Retina (tissue), 1 donor: ENCODE results near the gene XRCC2.
"Not testable (repeated sequence)": the region's sequence is repeated elsewhere in the genome, so short reads cannot be mapped to it uniquely, and the experiment has no call there.

Source experiments
- DNase-seq: peaks from one replicate; pipeline ENCODE4 v3.0.0-alpha.2; 2016

Gene XRCC2

GRCh38 chr7:152663931-152664330 lies 12.0 kb downstream of the XRCC2 start:
- no peak for DNase-seq

- peak; percentile 30 for DNase-seq
These were observed 12.7 kb downstream of the XRCC2 start for GRCh38 chr7:152663148-152663740.

DNA sequence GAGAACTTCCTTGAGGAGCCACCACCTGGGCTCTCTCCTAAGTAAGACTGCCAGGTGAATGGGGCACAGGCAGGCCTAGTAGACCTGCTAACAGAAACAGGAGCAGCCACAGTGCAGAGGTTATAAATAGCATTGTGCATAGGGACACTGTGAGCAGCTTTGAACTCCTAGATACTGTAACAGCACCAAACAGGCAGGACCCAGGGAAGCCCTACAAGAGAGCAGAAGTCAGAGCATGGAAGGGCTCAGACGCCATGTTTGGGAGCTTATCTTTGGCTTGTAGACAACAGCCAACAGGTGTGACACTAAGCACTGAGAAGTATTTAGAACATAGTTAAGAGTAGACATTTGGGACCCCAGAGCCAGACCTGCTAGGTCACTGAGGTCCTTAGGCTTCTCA lies 14.5 kb downstream of the XRCC2 start:
- DNase-seq = no peak

DNA sequence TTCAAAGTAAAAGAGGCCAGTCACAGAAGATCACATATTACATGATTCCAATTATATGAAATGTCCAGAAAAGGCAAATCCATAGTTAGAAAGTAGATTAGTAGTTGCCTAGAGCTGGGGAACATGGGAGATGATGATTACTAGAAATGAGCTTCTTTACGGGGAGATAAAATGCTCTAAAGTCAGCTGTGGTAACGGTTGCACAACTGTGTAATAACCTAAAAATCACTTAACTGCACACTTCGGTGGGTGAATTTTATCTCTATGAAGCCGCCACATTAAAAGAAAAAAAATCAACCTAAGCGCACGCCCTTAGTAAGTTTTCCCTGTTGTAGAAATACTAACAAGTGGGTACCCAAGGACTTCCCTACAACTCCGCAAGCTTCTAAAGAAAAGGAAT lies 15.9 kb downstream of the XRCC2 start:
- DNase-seq = no peak

DNA sequence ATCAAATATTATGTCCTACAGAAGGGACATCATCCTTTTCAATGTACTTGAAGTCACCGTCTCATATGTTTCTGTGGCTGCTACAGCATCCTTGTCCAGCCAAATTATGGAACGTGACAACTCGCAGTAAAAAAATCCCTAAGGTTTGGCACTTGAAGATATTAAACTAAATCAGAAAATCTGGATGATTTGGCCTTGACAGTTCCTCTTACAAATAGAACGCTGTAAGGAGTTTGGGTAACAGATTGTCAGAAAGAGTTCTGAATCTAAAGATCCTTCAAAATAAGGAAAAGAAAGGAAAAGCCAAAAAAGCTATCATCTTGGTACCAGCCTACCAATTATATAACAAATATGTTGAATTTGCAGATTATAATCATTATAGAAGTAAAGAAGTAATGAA lies 21.0 kb downstream of the XRCC2 start:
- no peak for DNase-seq

DNA sequence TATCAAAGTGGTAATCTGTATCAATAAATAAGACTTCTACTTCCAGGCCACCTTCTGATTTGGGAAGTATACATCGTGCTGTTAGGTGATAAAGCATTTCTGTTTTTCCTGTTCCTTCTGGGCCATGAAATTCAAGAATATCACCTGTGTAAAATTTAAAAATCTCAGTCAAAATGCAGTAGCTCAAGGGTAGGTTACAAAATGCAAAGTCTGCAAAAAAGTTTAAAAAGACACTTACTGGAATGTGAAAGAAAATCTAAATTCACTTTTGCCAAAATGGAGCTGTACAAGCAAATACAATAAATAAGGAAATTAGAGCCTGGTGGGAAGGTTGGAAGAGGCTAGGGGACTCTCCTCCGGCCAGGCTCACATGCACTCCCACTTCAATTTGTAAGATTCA lies 26.7 kb downstream of the XRCC2 start:
- DNase-seq = no peak

DNA sequence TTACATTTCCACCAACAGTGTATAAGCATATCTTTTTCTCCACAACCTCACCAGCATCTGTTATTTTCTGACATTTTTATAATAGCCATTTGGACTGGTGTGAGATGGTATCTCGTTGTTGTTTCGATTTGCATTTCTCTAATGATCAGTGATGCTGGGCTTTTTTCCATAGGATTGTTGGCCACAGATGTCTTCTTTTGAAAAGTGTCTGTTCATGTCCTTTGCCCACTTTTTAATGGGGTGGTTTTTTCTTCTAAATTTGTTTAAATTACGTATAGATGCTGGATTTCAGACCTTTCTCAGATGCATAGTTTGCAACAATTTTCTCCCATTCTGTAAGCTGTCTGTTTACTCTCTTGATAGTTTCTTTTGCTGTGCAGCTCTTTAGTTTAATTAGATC lies 28.9 kb downstream of the XRCC2 start:
- DNase-seq = no peak

- not testable (repeated sequence) for DNase-seq
These were observed 29.4 kb downstream of the XRCC2 start for GRCh38 chr7:152646579-152646978.

DNA sequence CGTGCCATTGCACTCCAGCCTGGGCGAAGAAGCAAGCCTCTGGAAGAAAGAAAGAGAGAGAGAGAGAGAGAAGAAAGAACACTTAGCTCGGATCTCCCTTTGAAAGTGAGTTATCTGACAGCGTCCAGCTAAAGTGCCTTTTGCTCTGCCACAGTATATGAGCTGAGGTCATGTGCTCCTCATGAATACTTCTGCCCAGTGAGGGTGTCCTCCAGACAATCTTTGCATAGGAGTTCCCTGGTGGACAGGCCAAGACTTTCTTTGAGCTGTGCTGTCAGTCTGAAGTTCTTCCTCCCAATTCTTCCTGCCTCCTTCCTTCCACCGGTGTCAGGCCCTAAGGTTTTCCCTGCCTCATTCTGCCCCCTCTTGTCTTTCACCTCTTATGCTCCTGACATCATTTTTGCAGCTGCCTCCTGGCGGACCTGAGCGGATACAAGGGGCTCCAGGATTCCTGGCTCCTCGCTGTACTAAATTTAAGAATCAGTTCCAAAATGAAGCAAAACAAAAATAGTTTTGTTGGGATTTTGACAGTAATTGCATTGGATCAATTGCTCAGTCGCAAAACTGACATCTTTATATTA lies 31.9 kb downstream of the XRCC2 start:
- DNase-seq = no peak

DNA sequence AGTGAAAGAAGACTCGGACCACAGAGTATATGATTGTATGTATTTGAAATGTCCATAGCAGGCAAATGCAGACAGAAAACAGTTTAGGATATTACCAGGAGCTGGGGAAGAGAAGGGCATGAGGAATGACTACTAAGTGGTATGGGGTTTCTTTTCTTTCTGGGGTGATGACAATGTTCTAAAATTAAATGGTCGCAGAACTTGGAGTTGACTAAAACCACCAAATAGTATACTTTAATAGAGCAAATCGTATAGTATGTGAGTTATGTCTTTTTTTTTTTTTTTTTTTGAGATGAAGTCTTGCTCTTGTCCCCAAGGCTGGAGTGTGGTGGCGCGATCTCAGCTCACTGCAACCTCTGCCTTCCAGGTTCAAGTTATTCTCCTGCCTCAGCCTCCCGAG lies 34.6 kb downstream of the XRCC2 start:
- no peak for DNase-seq

DNA sequence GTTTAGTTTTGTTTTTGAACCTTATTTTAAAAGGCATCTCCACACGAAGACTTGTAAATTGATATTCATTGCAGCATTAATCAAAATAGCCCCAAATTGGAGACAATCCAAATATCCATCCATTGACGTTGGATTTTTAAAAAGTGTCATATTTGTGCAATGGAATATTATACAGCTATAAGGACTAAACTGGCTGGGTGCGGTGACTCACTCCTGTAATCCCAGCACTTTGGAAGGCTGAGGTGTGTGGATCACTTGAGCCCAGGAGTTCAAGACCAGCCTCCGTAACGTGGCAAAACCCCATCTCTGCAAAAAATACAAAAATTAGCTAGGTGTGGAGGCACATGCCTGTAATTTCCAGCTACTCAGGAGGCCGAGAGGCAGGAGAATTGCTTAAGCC lies 35.1 kb downstream of the XRCC2 start:
- DNase-seq = no peak

GRCh38 chr7:152637920-152638580 lies 37.9 kb downstream of the XRCC2 start:
- DNase-seq = no peak

- no peak for DNase-seq
These were observed 38.8 kb downstream of the XRCC2 start for GRCh38 chr7:152637161-152637560.

DNA sequence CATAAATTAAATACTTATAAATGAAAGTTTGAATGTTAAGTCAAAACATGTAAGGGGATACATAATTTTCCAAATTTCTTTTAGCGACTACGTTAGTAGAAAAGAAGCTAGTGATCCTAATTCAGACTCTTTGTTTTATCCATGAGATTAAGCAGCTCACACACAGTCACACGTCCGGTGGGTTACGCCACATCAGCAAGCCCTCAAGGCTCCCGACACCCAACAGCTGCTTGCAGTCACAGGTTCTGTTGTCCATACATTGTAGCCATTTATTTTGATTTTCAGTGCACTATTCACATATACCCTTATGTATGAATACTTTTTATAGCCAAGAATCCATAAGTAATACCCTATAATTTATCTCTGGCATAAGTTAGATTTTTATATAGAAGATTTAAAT lies 39.5 kb downstream of the XRCC2 start:
- DNase-seq = no peak

GRCh38 chr7:152633504-152633903 lies 42.4 kb downstream of the XRCC2 start:
- DNase-seq = no peak

DNA sequence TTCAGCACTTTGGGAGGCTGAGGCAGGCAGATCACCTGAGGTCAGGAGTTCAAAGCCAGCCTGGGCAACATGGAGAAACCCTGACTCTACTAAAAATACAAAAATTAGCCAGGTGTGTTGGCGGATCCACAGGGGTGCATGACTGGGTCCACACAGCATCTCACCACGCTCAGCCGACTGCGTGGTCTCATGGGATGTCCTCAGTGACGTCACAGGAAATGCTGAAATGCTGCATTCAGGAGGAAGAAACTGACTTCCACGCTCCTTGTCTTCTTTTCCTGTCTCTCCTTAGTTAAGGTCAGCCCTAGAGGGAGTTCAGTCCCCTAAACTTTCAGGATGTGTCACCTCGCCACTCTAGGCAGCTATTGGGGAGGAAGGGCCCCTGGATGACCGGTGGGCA lies 42.9 kb downstream of the XRCC2 start:
- no peak for DNase-seq

- not testable (repeated sequence) for DNase-seq
These were observed 47.2 kb downstream of the XRCC2 start for GRCh38 chr7:152628772-152629171.

- DNase-seq = no peak
These were observed 51.7 kb downstream of the XRCC2 start for GRCh38 chr7:152624228-152624627.

GRCh38 chr7:152621426-152621825 lies 54.5 kb downstream of the XRCC2 start:
- DNase-seq = no peak

GRCh38 chr7:152619027-152619739 lies 56.8 kb downstream of the XRCC2 start:
- no peak for DNase-seq

GRCh38 chr7:152618427-152618826 lies 57.5 kb downstream of the XRCC2 start:
- no peak for DNase-seq

DNA sequence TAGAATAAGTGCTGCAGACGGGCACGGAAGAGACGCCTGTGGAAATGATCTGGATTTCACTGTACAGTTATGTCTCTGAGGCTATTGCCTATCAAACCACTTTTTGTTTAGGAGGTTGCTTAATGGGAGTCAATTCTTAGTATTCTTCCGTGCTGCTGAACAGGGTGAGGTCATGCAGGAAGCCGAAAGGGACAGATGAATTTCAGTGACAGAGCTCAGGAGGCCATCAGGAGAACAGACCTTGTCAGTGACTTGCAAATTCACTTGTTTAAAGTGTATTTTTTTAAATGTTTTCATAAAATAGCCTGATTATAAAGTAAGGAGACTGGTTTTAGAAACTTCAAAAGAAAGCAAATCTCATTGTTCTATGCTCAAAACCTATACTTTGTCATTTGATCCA lies 58.9 kb downstream of the XRCC2 start:
- DNase-seq = no peak

- DNase-seq = peak; percentile 92
These were observed 60.8 kb downstream of the XRCC2 start for GRCh38 chr7:152615031-152615741.
